GM21619 (cell line): ENCODE data around the gene DNAI7.

Source experiments
- ATAC-seq: cut with Tn5 transposase; IDR thresholded peaks from one replicate; pipeline ENCODE4 v1.9.1; 2021; ENCODE audit not compliant: unreplicated experiment

DNAI7 gene

DNA sequence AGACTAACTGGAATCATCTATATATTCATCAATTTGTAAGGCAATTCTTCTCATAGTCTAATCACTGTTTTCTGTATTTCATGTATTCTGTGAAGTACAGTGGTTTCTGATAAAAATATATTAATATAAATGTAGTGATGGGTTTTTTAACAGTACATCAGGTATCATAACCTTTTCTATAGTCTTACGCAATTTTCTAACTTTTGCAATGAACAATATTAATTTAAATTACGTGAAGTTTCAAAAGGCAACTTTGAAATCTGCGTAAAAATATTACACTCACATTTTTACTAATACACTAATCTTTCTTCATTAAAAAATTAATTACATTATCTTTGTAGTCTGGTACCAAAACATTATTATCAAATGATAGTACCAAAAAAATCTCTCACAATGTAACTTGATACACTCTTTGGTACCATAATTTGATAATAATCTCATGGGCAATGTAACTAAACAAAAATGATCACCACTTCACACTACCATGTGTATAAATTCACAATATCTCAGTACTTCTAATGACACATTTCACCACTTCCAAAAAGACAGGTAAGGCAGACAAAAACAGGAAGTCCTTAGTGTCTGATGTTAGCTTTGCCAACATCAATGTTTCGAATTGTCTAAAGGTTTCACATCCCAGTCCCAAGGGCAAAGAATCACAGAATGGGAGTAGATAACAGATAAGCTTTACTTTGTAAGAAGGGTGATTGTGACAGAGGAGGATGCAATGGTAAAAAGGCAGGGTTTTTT lies 8.7 kb downstream of the DNAI7 start:
- ATAC-seq: peak; percentile 60

DNA sequence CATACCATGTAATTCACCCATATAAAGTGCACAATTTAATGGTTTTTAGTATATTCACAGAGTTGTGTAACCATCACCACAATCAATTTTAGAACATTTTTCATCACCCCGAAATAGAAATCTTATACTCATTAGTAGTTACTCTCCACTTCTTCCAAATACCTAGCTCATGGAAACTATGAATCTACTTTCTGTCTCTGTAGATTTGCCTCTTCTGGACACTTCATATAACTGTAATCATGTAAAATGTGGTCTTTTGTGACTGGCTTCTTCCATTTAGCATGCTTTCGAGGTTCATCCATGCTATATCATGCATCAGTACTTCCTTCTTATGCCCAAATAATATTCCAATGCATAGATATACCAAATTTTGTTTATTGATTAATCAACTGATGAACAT lies 10.8 kb downstream of the DNAI7 start:
- no peak for ATAC-seq

DNA sequence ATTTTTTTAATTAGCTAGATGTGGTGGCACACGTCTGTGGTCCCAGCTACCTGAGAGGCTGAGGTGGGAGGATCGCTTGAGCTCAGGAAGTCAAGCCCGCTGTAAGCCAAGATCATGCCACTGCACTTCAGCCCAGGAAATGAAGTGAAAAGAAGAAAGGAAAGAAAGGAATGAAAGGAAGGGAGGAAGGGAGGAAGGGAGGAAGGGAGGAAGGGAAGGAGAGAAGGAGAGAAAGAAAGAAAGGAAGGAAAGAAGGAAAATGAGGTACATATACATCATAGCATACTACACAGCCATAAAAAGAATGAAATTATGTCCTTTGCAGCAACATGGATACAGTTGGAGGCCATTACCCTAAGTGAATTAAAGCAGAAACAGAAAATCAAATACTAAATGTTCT lies 12.2 kb downstream of the DNAI7 start:
- ATAC-seq: no peak

DNA sequence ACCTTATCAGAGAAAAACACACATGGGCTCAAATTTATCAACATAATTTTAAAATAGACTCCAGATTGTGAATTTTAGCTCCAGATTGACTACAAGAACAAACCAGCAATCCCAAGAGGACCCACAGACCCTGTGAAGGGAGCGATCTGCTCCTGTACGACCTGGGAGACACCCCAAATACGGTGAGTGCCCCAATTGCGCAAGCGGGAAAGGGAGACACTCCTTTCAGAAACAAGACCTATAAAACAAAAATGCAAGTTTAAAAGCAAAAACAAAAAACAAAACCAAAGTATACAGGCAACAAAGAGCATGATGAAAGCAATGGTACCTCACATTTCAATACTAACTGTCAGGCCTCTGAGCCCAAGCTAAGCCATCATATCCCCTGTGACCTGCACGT lies 32.1 kb downstream of the DNAI7 start:
- ATAC-seq: no peak

DNA sequence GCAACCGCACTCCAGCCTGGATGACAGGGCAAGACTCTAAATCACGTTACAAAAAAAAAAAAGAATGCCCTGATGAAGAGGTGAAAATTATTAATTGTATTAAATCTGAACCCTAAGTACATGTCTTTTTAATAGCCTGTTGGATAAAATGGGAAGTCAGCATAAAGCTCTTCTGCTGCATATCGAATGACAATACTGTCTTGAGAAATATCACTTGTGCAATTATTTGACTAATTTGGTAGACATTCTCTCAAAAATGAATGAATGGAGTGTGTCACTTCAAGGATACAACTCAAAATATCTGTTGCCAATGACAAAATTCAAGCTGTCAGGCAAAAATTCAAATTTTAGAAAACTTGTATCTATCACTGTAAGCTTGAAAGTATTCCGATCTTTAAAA lies 38.9 kb downstream of the DNAI7 start:
- no peak for ATAC-seq

DNA sequence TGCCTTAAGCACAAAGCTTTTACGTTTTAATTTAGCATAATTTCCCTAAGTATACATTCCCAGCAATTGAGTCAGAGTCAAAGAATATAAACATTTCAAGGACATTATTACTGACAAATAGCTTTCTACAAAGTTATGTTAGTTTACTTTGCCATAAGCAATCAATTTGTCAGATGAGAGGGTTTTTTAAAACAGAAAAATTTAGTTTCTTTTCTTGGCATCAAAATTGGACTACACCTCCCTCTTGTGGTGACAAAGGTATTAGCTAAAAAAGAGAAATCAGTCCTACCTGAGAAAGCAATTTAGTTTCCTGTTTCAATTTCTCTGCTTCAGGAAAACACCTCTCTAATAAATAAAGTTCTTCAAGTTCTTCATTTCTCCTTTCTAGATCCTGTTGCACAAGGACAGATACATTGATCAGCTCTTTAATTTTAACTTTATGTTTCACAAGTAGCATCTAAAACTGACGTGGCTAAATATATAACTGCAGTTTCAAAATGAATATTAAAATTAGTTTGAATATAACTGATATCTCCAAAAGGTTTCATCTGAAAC lies 39.9 kb downstream of the DNAI7 start:
- ATAC-seq: peak; percentile 57

DNA sequence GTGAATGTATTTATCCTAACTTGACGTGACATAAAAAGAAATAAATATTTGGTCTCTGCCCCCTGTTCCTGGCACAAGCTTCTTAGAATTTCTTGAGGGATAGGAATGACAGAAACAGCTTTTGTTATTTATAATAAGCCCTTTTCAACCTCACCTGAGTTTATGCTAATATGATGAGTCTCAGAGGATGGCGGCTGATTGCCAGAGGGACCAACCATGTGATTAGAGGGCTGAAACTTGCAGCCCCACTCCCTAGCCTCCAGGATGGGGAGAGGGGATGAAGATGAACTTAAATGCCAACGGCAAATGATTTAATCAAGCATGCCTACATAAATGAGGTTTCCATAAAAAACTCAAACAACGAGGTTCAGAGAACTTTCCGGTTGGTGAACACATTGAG lies 42.9 kb downstream of the DNAI7 start:
- no peak for ATAC-seq

DNA sequence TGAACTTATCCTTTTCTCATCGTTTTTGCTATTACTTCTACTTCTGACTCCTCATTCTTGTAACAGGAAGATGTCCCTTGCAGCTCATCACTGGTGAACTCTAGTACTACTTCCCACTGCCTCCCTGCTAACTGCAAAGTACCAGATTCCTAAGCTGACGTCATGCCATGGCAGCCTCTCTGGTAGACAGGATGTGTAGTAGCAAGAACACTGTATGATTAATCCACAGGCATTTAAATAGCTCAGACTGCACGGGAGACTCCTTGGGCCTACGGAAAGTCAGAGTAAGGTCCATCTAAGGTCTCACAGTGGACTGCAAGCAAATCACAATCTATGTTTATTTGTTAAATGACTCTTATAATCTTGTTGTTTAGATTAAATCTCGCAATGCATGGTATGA lies 43.5 kb downstream of the DNAI7 start:
- ATAC-seq: no peak

DNA sequence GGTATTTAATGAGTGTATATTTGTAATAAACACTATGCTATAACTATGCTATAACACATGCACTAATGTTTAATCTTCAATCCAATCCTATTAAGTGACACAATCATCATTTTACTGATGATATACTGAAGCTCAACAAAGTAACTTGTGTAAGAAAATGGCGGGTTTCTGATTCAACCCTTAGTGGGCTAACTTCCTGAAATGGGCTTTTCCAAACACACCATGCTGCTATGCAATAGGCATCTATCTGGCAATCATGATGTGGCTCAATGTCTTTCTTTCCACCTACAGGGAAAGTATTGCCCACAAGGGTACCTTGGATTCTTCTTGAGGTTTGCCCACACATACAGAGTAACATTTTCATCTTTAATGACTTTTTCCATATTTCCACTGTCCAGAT lies 48.3 kb downstream of the DNAI7 start:
- ATAC-seq: no peak

DNA sequence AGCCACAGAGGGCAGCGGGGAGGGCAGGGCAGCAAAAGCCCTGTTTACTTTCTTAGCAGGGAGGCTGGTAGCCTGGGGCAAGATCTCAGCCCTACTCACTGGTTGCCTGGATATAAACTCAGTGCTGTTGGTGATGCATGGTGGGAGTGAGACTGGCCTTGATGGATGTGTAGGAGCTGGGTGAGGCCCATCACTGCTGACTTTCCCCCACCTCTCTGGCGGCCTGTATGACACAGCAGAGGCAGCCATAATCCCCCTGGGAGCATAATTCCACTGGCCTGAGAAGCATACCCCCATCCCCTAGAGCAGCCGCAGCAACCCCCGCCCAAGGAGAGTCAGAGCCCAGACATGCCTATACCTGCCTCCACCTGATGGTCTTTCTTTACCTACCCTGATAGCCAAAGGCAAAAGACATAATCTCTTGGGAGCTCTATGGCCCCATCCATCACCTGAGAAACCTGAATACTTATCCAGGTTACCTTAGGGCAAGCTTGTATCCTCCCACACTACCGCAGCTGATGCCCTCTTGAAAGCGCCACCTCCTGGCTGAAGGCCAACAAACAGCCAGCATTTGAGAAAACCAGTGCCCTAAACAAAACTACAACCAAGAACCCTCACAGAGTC lies 59.3 kb downstream of the DNAI7 start:
- ATAC-seq: no peak

DNA sequence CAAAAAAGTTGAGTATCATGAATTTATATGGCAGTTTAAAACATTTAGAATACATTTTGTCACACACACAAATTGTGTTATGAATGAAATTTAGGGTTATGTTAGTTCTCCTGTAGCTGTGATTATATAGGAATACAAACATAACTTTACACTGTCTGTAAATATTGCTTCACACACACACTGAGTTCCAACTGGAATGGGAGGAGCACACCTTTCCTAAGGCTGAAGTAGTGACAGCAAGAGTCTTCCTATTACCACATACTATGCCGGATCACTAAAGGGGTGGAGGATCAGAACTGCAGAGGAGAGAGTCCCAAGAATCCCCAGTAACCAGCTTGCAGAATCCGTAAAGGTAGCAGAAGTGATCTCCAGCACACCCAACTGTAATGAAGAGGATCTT lies 63.7 kb downstream of the DNAI7 start:
- ATAC-seq: no peak

DNA sequence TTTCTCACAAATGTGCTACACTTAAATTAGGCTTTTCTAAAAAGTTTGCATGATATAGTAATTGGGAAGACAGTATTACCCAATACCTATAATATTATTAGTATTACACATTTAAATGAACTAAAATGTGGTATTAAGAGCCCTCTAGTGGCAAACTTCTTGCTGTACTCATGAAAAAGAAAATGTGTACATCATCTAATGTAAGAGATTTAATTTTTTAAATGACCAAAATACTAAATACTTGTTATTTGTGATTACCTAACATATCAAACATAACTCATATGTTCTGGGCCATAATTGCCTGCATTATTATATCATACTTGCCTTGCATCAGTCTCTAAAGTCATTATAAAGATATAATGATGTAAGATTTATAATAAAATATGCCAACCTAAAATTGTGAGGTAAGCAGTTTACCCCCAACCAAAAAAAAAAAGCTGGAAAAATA lies 64.2 kb downstream of the DNAI7 start:
- no peak for ATAC-seq

DNA sequence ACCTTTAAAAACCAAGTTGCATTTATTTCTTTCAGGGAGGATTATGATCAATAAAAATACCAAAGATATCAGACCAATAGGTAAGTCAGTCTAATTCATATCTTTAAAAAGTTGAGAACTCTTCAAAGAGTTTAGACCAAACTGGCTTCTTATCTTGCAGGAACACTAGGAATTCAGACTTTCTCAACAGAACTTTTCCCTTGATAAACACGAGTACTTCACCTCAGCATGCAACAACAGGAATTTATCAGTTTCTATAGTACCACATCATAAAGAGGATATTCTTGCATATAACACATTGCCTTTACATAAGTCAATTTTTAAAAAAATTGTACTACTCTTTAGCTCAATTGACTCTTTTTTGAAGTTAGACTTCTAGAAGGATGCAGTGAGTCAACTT lies 68.2 kb downstream of the DNAI7 start:
- no peak for ATAC-seq

DNA sequence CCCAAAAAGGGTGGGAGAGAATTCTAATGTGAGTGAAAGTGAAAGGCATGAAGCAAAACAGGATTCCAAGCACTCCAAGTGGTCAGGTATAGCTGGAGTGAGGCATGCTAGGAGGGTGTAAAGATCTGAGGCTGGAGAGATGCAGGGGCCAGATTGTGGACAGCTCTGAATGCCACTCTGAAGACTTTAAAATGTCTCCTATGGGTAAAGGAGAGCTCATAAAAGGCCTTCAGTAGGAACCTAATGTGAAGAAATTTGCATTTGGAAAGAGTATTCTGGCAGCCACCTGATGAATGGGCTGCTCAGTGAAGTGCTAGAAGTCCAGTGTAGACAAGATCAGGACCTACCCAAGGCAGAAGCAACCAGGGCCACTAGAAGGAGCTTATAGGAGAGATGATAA lies 68.9 kb downstream of the DNAI7 start:
- no peak for ATAC-seq

DNA sequence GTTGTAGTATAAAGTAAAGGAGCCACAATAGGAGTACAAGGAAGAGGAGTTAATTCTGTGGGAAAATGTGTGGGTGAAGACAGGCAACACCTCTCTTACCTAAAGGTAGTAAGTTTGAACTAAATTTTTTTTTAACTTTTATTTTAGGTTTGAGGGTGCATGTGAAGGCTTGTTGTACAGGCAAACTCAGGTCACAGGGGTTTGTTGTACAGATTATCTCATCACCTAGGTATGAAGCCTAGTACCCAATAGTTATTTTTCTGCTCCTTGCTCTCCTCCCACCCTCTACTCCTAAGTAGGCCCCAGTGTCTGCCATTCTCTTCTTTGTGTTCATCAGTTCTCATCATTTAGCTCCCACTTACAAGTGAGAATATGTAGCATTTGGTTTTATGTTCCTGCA lies 70.5 kb downstream of the DNAI7 start:
- ATAC-seq: no peak

DNA sequence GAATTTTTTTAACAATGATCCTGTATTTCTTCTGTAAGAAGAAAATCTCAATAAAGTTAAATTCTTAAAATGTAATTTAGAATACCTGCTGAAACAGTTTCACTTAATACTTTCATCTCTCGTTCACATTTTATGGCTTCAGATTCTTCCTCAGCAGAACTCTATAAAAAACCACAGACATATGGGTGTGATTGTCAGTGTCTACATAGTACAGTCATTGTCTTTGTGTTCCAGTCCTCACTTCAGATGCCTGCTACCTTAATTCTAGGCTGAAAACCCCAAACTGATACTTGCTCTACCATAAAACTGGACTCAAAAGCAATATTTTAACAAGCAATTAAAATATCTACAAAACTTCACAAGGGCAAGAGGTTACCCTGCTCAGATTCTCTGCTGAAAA lies 71.8 kb downstream of the DNAI7 start:
- ATAC-seq: no peak

DNA sequence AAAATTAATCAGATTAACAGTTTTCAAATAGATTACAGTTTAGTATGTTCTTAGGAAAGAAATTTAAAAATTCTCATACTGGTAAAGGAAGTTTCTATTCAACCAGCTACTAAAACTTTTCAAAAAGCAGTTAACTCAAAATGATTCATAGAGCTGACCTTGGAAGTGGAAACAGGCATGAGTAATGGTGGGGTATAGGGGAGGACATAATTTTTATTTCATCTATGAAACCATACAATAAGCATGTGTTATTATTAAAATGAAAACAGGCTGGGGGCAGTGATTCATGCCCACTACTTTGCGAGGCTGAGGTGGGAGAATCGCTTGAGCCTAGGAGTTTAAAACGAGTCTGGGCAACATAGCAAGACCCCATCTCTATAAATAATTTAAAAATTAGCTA lies 73.0 kb downstream of the DNAI7 start:
- ATAC-seq: no peak

DNA sequence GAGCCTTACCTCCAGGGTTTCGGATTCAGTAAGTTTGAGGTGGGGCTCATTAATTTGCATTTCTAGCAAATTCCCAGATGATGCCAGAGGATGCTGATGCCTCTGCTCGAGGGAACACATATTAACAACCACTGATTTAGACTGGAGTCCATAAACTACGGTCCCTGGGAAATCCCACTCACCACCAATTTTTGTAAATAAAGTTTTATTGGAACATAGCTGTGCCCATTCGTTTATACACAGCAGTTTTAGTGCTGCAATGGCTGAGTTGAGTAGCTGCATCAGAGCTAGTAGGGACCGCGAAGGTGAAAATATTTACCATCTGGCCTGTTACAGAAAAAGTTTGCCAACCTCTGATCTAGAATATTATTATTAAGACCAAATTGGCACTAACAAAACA lies 73.8 kb downstream of the DNAI7 start:
- no peak for ATAC-seq

DNA sequence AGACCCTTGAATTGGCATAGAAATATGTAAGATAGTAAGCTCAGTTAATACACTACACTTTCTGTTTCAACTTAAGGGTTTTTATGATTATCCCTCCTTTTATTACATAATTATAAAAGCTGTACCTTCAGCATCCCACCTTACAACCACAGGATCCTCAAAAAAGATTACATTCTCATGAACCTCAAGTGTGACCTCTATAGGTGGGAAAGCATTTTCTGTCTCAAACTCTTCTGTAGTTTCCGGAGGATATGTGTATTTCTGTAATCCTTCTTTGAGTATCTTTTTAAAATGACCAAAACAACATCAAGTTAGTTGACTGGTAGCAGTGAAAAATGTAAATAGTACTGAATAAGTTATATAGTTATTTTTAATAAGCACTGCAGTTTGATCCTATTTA lies 75.9 kb downstream of the DNAI7 start:
- ATAC-seq: no peak

DNA sequence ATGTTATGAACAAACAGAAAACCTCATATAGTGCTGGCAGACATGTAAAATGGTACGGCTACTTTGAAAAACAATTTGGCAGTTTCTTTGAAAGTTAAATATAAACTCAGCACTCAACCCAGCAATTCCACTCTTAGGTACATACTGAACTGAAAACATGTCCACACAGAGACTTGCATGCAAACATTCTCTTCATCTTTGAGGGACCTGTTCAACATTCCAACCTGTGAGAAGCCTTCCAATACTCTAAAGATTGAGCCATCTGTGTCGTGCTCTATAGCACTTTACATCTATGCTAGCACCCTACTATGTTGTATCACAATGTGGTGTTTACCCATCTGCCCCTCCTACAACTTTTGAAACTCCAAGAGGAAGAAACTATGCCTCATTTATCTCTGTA lies 79.3 kb downstream of the DNAI7 start:
- ATAC-seq: no peak

DNA sequence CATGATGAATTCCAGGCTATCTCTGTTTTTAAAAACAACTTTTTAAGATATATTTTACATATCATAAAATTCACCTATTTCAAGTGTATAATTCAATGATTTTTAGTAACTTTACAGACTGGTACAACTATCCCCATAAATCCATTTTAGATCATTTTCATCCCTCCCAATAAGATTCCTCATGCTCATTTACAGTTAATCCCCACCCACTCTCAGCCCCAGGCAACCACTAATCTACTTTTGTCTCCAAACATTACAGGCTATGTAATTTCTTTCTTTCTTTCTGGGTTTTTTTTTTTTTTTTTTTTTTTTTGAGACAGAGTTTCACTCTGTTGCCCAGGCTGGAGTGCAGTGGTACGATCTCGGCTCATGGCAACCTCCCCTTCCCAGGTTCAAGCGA lies 81.3 kb downstream of the DNAI7 start:
- ATAC-seq: no peak

DNA sequence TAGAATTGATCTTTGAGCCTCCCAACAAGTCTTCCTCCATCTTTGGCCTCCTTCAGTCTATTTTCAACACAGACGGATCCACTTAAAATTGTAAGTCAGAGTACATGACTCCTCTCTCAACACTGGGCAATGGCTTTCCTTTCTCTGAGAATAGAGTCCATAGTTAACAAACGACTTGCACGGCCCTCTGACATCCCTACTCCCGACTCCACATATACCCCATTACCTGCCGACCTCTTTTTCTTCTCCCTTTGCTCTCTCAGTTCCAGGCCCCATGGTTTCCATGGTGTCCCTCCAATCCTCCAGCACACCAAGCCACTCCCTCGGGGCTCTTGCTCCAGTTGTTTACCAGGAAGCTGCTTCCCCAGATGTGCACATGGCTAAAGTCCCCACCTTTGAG lies 84.7 kb downstream of the DNAI7 start:
- ATAC-seq: no peak

DNA sequence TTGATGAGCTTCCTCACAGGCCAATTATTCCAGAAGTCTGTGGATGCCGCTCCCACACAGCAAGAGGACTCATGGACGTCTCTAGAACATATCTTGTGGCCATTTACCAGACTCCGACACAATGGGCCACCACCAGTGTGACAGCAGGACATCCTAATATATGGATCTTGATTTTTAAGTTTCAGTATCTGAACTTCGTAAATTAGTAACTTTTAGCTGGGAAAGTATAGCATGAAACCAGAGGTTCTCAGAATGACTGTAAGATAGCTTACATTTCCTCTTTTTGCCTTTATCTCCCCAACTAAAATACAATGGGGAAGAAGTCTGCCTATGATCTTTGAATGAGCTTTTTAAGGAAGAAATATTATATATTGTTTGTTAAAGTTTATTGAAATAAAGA lies 87.0 kb downstream of the DNAI7 start:
- peak; percentile 93 for ATAC-seq
